ENCODE results near the gene CGNL1.
A peak's percentile ranks its signal among the peaks of the same experiment; 100 is the strongest.

The CGNL1 gene

GRCh38 chr15:57456559-57456958, 80.3 kb downstream of the CGNL1 start:
- DNase-seq (ENCODE audit: low spot score): no peak

- DNase-seq (ENCODE audit: low spot score): no peak
These were observed 81.4 kb downstream of the CGNL1 start for GRCh38 chr15:57457726-57458125.

- no peak for DNase-seq (ENCODE audit: low spot score)
These were observed 82.1 kb downstream of the CGNL1 start for GRCh38 chr15:57458356-57458781.

- DNase-seq (ENCODE audit: low spot score): no peak
These were observed 84.0 kb downstream of the CGNL1 start for GRCh38 chr15:57460208-57460816.

- no peak for DNase-seq (ENCODE audit: low spot score)
These were observed 85.2 kb downstream of the CGNL1 start for GRCh38 chr15:57461541-57461940.

- no peak for DNase-seq (ENCODE audit: low spot score)
These were observed 86.1 kb downstream of the CGNL1 start for GRCh38 chr15:57462381-57462780.

- no peak for DNase-seq (ENCODE audit: low spot score)
These were observed 87.1 kb downstream of the CGNL1 start for GRCh38 chr15:57463360-57463759.

GRCh38 chr15:57464480-57464879, 88.2 kb downstream of the CGNL1 start:
- no peak for DNase-seq (ENCODE audit: low spot score)

GRCh38 chr15:57468486-57468885, 92.2 kb downstream of the CGNL1 start:
- DNase-seq (ENCODE audit: low spot score): no peak

- DNase-seq (ENCODE audit: low spot score): no peak
These were observed 94.2 kb downstream of the CGNL1 start for GRCh38 chr15:57470543-57470942.

- DNase-seq (ENCODE audit: low spot score): no peak
These were observed 96.6 kb downstream of the CGNL1 start for GRCh38 chr15:57472861-57473260.

- peak; percentile 13 for DNase-seq (ENCODE audit: low spot score)
These were observed 100.2 kb downstream of the CGNL1 start for GRCh38 chr15:57476533-57476975.

GRCh38 chr15:57477736-57478522, 101.6 kb downstream of the CGNL1 start:
- DNase-seq (ENCODE audit: low spot score): no peak

GRCh38 chr15:57479005-57479404, 102.7 kb downstream of the CGNL1 start:
- DNase-seq (ENCODE audit: low spot score): no peak

GRCh38 chr15:57481038-57481705, 104.9 kb downstream of the CGNL1 start:
- DNase-seq (ENCODE audit: low spot score): no peak

- peak; percentile 72 for DNase-seq (ENCODE audit: low spot score)
These were observed 109.6 kb downstream of the CGNL1 start for GRCh38 chr15:57485869-57486268.

- no peak for DNase-seq (ENCODE audit: low spot score)
These were observed 110.5 kb downstream of the CGNL1 start for GRCh38 chr15:57486833-57487232.

- no peak for DNase-seq (ENCODE audit: low spot score)
These were observed 112.8 kb downstream of the CGNL1 start for GRCh38 chr15:57489122-57489521.

GRCh38 chr15:57493351-57493750, 117.0 kb downstream of the CGNL1 start:
- no peak for DNase-seq (ENCODE audit: low spot score)

- no peak for DNase-seq (ENCODE audit: low spot score)
These were observed 118.3 kb downstream of the CGNL1 start for GRCh38 chr15:57494581-57494980.

GRCh38 chr15:57495041-57495440, 118.7 kb downstream of the CGNL1 start:
- no peak for DNase-seq (ENCODE audit: low spot score)

GRCh38 chr15:57495554-57496165, 119.4 kb downstream of the CGNL1 start:
- DNase-seq (ENCODE audit: low spot score): no peak

GRCh38 chr15:57496594-57496945, 120.3 kb downstream of the CGNL1 start:
- DNase-seq (ENCODE audit: low spot score): no peak
